ENCODE results near the gene INPP4B. TPM values are rescaled to one million over a fixed set of nuclear protein-coding genes. Genes with fewer than 3 reads are reported as not detected.

The INPP4B gene
- total and polyA plus RNA-seq, 2 donors (not counting 1 experiment from before 2014, with no cell fraction given) = 0.03 TPM; not detected in 1

- Histone ChIP-seq H3K9me3 (ENCODE audit: control extremely low read depth in 1 of 3, control insufficient read depth in 2 of 3, insufficient read depth in 1 of 3, low read length in 2 of 3) (no peaks in the 10 kb centered on the region), H3K27ac (ENCODE audit: low read length in 2 of 2) (no peak overlapping the region), H3K4me3 (ENCODE audit: control extremely low read depth in 1 of 5, extremely low read depth in 1 of 5, insufficient read depth in 1 of 5, low read depth in 2 of 5, low read length in 4 of 5) (no peak overlapping the region), H3K36me3 (replicated peaks in 1 of 2; ENCODE audit: control extremely low read depth in 1 of 2, control insufficient read depth in 1 of 2, extremely low read depth in 1 of 2, insufficient read depth in 2 of 2, low read length in 1 of 2) (no peaks in the 10 kb centered on the region), H2AFZ (ENCODE audit: insufficient read depth, low read depth, low read length, poor library complexity, severe bottlenecking) (no peak overlapping the region), H3K4me1 (ENCODE audit: control insufficient read depth in 2 of 2, insufficient read depth in 2 of 2, low read length in 2 of 2) (no peaks in the 10 kb centered on the region), H3K27me3 (replicated peaks in 1 of 4; ENCODE audit: control extremely low read depth in 1 of 4, control insufficient read depth in 3 of 4, insufficient read depth in 4 of 4, low read length in 3 of 4) (no peaks in the 10 kb centered on the region), H4K20me1 (ENCODE audit: control insufficient read depth, insufficient read depth, low read length, poor library complexity, severe bottlenecking) (no peaks in the 10 kb centered on the region), H3K9ac (ENCODE audit: low read length) (no peak overlapping the region), H3K4me2 (replicated peaks; ENCODE audit: low read depth, low read length, poor library complexity, severe bottlenecking) (no peak overlapping the region), H3K79me2 (ENCODE audit: control insufficient read depth, insufficient read depth, low read length) (no peaks in the 10 kb centered on the region)
- H3K27me3 Mint-ChIP-seq = no peaks in the 10 kb centered on the region
- ChIA-PET CTCF (no interaction called here), POLR2A (no interaction called here)
- no peak for TF ChIP-seq EZH2 (IDR thresholded peaks at IDR 0.05; ENCODE audit: borderline replicate concordance, insufficient read depth, low read depth, low read length, poor library complexity, severe bottlenecking)
- TF ChIP-seq, protein P1, sequence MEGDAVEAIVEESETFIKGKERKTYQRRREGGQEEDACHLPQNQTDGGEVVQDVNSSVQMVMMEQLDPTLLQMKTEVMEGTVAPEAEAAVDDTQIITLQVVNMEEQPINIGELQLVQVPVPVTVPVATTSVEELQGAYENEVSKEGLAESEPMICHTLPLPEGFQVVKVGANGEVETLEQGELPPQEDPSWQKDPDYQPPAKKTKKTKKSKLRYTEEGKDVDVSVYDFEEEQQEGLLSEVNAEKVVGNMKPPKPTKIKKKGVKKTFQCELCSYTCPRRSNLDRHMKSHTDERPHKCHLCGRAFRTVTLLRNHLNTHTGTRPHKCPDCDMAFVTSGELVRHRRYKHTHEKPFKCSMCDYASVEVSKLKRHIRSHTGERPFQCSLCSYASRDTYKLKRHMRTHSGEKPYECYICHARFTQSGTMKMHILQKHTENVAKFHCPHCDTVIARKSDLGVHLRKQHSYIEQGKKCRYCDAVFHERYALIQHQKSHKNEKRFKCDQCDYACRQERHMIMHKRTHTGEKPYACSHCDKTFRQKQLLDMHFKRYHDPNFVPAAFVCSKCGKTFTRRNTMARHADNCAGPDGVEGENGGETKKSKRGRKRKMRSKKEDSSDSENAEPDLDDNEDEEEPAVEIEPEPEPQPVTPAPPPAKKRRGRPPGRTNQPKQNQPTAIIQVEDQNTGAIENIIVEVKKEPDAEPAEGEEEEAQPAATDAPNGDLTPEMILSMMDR (IDR thresholded peaks at IDR 0.05) = no peak
- DNase-seq (no peak), ATAC-seq (ENCODE audit: low read depth) (no peak)
- H3K9me3 Mint-ChIP-seq (ENCODE audit: insufficient read depth) = no peaks in the 10 kb centered on the region
- H3K4me3 Mint-ChIP-seq = no peak overlapping the region
- intact Hi-C loops (cut with micrococcal nuclease) = no loop called here
- H3K4me1 Mint-ChIP-seq = no peaks in the 10 kb centered on the region
- no peak overlapping the region for H3K27ac Mint-ChIP-seq
Measured at GRCh38 chr4:142236268-142236667, 609.8 kb downstream of the INPP4B start.

DNA sequence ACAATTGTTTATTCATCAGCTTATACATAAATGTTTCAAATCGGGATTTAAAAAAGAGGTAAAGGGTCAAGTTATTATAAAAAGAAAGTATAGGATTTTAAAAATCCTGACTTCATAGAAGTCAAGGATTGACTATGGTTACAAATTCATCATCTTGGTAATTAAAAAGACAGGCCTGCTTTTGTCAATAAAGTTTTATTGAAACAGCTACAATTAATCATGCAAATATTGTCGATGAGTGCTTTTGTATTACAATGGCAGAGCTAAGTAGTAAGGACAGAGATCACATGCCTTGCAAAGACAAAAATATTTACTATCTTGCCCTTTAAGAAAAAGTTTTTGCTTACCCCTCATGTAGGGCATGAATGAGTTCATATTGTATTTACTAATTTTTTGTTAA is 614.3 kb downstream of the INPP4B start:
- DNase-seq = no peak
- Mint-ChIP-seq H3K27me3 (no peaks in the 10 kb centered on the region), H3K4me1 (no peaks in the 10 kb centered on the region), H3K4me3 (no peak overlapping the region), H3K27ac (no peak overlapping the region), H3K9me3 (ENCODE audit: insufficient read depth) (no peaks in the 10 kb centered on the region)
- H3K4me3 ChIP-seq (ENCODE audit: control extremely low read depth in 1 of 5, extremely low read depth in 1 of 5, insufficient read depth in 1 of 5, low read depth in 2 of 5, low read length in 4 of 5) = no peak overlapping the region
- TF ChIP-seq EZH2 (IDR thresholded peaks at IDR 0.05; ENCODE audit: borderline replicate concordance, insufficient read depth, low read depth, low read length, poor library complexity, severe bottlenecking) = no peak
- TF ChIP-seq, protein P1 (IDR thresholded peaks at IDR 0.05) = no peak
- no peak overlapping the region for H3K4me2 ChIP-seq (replicated peaks; ENCODE audit: low read depth, low read length, poor library complexity, severe bottlenecking)
- H3K27me3 ChIP-seq (replicated peaks in 1 of 4; ENCODE audit: control extremely low read depth in 1 of 4, control insufficient read depth in 3 of 4, insufficient read depth in 4 of 4, low read length in 3 of 4) = no peaks in the 10 kb centered on the region
- no peak overlapping the region for H3K9ac ChIP-seq (ENCODE audit: low read length)
- no peak overlapping the region for H2AFZ ChIP-seq (ENCODE audit: insufficient read depth, low read depth, low read length, poor library complexity, severe bottlenecking)
- POLR2A ChIA-PET = no interaction called here
- H4K20me1 ChIP-seq (ENCODE audit: control insufficient read depth, insufficient read depth, low read length, poor library complexity, severe bottlenecking) = no peaks in the 10 kb centered on the region
- no peaks in the 10 kb centered on the region for H3K9me3 ChIP-seq (ENCODE audit: control extremely low read depth in 1 of 3, control insufficient read depth in 2 of 3, insufficient read depth in 1 of 3, low read length in 2 of 3)
- CTCF ChIA-PET = no interaction called here
- no peaks in the 10 kb centered on the region for H3K4me1 ChIP-seq (ENCODE audit: control insufficient read depth in 2 of 2, insufficient read depth in 2 of 2, low read length in 2 of 2)
- no peaks in the 10 kb centered on the region for H3K36me3 ChIP-seq (replicated peaks in 1 of 2; ENCODE audit: control extremely low read depth in 1 of 2, control insufficient read depth in 1 of 2, extremely low read depth in 1 of 2, insufficient read depth in 2 of 2, low read length in 1 of 2)
- intact Hi-C loops (cut with micrococcal nuclease) = no loop called here
- ATAC-seq (ENCODE audit: low read depth) = no peak
- no peak overlapping the region for H3K27ac ChIP-seq (ENCODE audit: low read length in 2 of 2)
- H3K79me2 ChIP-seq (ENCODE audit: control insufficient read depth, insufficient read depth, low read length) = no peaks in the 10 kb centered on the region
- no CpG with 5 or more reads among the region's 2 CpGs for WGBS (ENCODE audit: insufficient coverage)

All from B cell (primary cell).